SK-N-DZ (cell line): ENCODE measurements around the gene MRNIP.
"Not testable (repeated sequence)": the region's sequence is repeated elsewhere in the genome, so short reads cannot be mapped to it uniquely, and the experiment has no call there.

ENCODE experiments used
- DNase-seq: peaks from one replicate; pipeline ENCODE4 v3.0.0-alpha.2; 2015; ENCODE audit warnings: low spot score
- small RNA-seq, 2 experiments: library from RNA; depleted of rRNA; stranded (forward); fragments of <200 nt; gene quantifications; one replicate each; pipeline ENCODE3, GENCODE V24; 2014

The MRNIP gene

DNA sequence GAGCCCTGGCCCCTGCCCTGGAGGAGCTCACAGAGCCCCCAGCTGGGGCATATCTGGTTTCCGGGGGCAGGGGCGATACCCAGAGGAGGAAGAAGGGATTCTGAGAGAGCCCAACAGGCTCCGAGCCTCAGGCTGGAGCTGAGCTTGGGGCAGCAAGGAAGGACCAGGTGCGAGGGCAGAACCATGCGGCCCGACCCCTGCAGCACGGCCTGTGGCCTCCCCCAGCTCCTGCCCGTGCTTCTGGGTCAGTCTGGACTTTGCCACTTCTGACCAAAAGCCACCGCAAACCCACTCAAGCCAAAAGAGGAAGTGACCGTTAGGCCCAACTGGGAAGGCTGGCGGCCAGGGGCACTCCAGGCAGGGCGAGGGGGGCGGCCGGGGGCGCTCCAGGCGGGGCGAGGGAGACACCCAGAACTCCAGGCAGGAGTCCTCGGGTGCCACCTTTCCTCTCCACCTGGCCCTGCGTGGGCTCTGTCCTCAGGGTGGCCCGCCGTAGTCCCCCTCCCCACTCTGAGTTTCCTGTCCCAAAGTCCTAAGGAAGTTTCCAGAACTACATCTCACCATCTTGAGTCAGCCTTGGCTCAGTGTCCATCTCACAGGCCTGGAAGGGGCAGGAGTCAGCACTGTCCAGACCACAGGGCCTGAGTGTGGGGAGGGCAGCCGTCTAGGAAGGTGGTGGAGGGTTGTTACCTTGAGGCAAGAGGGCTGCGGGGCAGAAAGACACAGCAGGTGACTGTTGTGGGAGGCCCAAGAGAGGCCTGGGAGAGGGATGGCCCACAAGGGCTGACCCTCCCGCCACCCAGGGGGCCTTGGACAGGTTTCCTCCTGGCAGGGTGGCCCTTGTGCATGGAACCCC, 65.8 kb downstream of the MRNIP start:
- no peak for DNase-seq

DNA sequence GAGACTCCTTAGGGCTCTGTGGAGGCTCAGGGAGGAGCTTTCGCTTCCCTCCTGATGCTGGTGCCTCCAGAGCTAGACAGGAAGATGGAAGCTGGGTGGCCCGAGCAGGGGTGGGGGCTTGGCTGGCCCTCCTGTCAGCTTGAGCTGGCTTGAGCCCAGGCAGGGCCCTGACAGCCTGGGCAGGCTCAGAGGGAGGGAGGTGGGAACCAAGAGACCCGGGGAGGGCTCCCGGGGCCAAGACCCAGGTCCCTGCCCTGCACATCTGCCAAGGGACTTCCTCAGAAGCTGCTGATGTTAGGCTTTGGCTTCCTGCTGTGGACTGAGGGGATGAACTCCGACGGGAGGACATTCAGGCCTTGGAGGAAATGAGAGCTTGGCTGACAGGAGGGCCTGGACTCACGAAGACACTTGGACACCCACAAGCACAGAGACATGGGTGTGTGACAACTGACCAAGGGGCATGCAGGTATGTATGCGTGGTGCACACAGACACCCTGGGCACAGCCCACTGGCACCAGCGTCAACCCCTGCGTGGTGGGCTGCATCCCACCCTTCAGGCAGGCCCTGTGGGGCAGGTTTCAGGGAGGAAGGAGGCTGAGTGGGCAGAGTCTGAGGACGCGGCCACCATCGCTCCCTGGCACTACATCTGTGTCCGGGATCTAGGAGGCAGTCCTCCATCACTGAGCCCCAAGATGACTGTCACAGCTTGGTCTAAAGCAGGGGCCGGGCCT, 66.6 kb downstream of the MRNIP start:
- no peak for DNase-seq

DNA sequence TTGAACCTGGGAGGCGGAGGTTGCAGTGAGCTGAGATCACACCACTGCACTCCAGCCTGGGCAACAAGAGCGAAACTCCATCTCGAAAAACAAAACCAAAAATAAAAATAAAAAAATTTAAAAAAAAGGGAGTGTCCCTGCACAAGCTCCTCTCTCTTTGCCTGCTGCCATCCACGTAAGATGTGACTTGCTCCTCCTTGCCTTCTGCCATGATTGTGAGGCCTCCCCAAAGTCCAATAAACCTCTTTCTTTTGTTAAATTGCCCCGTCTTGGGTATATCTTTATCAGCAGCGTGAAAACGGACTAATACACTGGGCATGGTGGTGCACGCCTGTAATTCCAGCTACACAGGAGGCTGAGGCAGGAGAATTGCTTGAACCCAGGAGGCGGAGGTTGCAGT, 69.3 kb downstream of the MRNIP start:
- not testable (repeated sequence) for DNase-seq

DNA sequence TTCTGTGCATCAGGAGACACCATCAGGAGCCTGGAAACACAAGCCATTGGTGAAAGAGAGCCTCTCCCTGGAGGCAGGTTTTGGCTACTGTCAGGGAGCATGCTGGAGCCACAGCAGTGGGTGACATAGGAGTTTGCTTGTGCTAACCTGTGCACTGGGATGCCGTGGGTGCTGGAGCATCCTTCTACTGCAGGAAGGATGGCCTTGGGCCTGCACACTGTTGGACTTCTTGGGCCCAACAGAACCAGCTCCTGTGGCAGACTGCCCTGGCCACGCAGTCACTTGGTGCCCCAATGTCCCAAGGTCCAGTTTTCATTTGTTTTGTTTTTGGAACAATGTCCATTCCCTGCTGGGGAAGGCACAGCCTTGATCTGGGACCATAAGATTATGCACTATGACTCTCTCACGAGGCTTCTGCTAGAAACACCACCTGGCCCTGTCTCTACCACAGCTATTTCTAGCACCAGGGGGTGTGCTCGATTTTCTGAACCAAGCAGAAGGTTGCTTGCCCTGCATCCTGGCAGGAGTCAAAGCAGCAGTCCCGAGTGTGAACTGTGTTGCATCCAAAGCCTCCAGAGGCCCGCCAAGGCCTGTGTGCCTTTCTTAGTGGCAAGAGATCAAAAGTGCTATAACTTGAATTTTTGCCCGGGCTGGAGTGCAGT, 70.3 kb downstream of the MRNIP start:
- DNase-seq, result no peak

Small RNAs within 50 kb of the gene (small RNA-seq; reads per million reads assigned to genes)
- gene MIR1229 (0 to 0.04 reads per million in 2 experiments), gene RF00019 (0 reads per million in 2 experiments)
